ENCODE measurements around the gene C18orf63.

DNA sequence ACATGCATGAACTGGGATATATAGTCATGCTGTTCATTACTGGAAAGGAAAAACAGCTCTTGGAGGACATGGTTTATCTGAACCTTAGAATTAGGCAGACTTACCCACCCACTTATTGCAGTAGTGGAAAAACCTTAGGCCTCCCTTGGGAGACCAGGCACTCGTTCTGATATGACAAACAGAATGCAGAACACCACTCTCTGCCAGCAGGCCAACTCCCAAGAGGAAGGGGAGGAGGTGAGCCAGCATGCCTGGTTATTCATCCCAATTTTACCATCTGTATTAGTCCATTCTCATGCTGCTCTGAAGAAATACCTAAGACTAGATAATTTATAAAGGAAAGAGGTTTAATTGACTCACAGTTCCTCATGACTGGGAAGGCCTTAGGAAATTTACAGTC, 17.5 kb downstream of the C18orf63 start:
- TF ChIP-seq, protein P1, sequence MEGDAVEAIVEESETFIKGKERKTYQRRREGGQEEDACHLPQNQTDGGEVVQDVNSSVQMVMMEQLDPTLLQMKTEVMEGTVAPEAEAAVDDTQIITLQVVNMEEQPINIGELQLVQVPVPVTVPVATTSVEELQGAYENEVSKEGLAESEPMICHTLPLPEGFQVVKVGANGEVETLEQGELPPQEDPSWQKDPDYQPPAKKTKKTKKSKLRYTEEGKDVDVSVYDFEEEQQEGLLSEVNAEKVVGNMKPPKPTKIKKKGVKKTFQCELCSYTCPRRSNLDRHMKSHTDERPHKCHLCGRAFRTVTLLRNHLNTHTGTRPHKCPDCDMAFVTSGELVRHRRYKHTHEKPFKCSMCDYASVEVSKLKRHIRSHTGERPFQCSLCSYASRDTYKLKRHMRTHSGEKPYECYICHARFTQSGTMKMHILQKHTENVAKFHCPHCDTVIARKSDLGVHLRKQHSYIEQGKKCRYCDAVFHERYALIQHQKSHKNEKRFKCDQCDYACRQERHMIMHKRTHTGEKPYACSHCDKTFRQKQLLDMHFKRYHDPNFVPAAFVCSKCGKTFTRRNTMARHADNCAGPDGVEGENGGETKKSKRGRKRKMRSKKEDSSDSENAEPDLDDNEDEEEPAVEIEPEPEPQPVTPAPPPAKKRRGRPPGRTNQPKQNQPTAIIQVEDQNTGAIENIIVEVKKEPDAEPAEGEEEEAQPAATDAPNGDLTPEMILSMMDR (optimal IDR thresholded peaks at IDR 0.05 in 1 of 3, IDR thresholded peaks at IDR 0.05 in 1 of 3, conservative IDR thresholded peaks at IDR 0.05 in 1 of 3; ENCODE audit: extremely low read depth in 1 of 3, insufficient read depth in 2 of 3, low read length in 3 of 3): no peak
- no peak for TF ChIP-seq EZH2 (IDR thresholded peaks at IDR 0.05; ENCODE audit: low read length)

All from keratinocyte (primary cell).